CD4-positive, alpha-beta T cell treated with Interleukin-6 for 4 hours (primary cell): ENCODE measurements around the gene GLIS1.

Source experiments
- DNase-seq: peaks from one replicate; pipeline ENCODE4 v3.0.0-alpha.2; 2020; ENCODE audit warnings: mixed read lengths

GLIS1 gene

DNA sequence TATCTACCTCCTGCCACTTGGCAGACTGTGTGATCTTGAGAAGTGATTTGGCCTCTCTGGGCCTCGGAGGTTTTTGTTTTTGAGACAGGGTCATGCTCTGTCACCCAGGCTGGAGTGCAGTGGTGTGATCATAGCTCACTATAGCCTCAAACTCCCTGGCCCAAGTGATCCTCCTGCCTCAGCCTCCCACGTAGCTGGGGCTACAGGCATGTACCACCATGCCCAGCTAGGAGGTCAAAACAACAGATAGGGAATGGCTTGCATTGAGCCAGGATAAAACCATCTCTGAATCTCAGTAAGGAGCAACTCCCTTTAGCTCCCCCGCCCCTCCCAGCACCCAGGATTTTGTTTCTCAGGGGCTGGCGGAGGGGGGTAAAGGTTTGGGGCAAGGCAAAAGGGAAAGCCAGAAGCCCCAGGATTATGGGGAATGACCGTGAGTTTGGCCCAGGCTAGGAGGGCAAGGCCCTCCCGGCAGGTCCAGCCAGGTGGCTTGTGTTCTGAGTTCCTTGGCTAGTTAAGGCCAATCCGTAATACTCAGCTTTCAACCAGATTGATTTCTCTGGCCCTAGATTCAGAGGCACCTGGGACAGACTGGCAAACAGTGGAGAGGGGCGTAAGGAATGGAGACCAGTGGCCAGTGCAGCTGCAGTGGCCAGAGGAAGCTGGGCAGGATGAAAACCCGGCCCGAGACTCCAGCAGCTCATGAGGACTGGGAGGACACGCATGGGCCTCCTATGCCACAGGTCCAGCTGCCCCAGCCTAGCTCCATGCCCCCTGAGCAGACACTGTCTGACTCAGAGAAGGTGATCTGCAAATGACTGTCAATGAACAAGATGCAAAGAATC is 149.7 kb downstream of the GLIS1 start:
- no peak for DNase-seq

DNA sequence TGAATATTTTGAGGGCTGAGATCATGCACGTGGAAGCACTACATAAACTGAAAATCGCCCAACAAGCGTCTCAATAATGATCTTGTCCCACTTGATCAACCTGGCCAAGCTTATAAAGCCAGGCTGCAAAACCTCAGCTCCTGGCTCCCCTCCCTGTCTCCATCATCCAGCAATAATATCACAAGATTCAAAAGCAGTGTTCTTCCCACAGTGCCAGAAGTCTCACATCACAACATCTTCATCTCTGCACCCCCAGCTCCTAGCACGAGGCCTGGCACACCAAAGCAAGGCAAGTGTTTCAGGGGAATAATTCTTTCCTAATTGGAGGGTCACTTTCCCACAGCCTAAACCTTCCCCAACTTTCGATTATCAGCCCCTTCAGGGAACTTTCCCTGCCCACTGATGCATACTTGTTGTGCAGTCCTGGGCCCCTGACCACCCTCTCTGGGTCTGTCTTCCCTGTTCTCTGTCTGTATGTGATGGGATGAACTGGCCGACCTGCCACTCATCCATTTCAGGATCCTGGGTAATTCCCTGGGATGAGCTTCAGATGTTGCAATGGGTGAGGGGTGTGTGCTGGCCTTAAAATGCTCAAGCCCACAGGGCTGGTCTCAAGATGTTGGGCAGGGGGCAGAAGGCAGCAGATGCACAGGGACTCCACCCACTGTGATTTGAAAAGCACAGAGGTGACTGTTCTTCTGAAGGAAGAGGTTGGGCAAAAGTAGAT is 150.7 kb downstream of the GLIS1 start:
- DNase-seq: no peak

- no peak for DNase-seq
These were observed 151.5 kb downstream of the GLIS1 start for GRCh38 chr1:53587252-53587988.

GRCh38 chr1:53586765-53587164 is 152.2 kb downstream of the GLIS1 start:
- no peak for DNase-seq

DNA sequence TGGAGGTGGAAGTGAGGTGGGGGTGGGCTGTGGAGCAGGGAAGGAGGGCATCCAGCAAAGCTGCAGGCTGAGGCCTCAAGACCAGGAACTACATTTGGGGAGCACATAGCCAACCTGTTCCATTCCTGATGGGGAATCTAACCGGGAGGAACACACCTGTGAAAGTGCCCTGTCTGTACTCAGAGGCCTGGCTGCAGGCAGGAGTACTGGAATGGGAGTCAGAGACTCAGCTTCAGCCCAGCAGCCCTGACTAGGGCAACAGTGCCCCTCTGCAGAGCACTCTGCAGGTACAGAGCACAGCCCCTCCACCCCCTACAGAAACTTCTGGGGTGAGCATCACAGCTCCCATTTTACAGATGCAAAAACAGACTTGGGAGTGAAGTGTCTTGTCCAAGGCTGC is 153.4 kb downstream of the GLIS1 start:
- no peak for DNase-seq

GRCh38 chr1:53585129-53585528 is 153.8 kb downstream of the GLIS1 start:
- peak; percentile 20 for DNase-seq

GRCh38 chr1:53584777-53585107 is 154.2 kb downstream of the GLIS1 start:
- DNase-seq: no peak

GRCh38 chr1:53583868-53584776 is 154.8 kb downstream of the GLIS1 start:
- DNase-seq: no peak

GRCh38 chr1:53583021-53583867 is 155.7 kb downstream of the GLIS1 start:
- DNase-seq: no peak

GRCh38 chr1:53582211-53583020 is 156.5 kb downstream of the GLIS1 start:
- peak; percentile 10 for DNase-seq

GRCh38 chr1:53581476-53581875 is 157.5 kb downstream of the GLIS1 start:
- DNase-seq: no peak

GRCh38 chr1:53580739-53581475 is 158.1 kb downstream of the GLIS1 start:
- DNase-seq: no peak

- no peak for DNase-seq
These were observed 159.0 kb downstream of the GLIS1 start for GRCh38 chr1:53580009-53580400.

- DNase-seq: no peak
These were observed 159.5 kb downstream of the GLIS1 start for GRCh38 chr1:53579221-53580008.

GRCh38 chr1:53578358-53578757 is 160.6 kb downstream of the GLIS1 start:
- no peak for DNase-seq

DNA sequence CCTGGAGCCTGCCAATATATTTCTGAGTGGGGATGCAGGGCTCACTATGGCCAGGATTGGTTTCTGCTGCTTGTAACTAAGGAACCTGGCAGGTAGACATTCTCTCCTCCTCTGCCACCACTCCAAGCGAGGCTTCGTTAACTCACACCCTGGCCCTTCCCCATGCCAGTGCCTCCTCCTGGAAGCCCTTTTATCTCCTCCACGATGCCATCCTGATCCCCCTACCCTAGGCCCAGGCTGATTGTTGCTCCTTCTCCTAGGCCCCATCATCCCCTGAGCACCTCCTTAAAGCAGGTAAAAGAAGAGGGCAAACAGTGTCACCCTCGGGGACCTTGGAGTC is 161.2 kb downstream of the GLIS1 start:
- DNase-seq: no peak

DNA sequence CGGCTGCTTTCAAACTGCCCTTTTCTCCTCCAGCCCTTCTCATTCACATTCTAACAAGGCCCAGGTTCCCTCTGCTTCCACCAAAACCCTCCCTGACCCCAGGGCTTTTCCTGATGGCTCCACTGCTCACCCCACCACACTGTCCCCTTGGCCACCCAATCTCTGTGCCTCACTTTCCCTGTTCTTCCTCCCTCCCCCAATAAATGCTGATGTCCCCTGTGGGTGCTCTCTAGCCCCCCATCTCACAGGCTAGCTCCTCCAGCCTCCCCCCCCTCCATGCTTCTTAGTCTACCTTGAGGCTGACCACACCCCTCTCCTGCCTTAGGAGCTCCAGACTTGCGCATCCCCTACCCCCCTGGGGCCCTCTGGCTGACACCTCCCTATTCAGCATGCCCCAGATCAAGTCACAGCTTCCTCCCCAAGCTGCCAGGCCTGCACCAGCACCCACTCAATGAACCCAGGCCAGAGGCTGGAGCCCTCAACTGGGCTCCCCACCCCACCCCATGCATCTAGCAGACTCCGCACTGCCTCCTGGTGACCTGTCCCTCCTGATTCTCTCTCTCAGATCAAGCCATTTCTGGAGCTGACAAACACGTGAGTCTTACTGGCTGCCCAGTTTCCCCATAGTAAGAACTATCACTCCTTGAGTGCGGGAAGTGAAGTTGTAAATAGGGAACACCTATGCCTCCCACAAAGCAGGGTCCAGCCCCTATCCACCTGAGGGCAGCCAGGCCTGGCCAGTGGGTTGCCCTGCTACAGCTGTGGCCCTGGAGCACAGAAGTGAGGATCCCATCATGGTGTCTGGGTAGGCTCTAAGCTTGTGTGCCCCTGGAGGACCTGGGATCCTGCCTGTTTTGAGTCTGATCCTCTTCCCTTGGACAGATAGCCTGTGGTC is 161.9 kb downstream of the GLIS1 start:
- DNase-seq: no peak

DNA sequence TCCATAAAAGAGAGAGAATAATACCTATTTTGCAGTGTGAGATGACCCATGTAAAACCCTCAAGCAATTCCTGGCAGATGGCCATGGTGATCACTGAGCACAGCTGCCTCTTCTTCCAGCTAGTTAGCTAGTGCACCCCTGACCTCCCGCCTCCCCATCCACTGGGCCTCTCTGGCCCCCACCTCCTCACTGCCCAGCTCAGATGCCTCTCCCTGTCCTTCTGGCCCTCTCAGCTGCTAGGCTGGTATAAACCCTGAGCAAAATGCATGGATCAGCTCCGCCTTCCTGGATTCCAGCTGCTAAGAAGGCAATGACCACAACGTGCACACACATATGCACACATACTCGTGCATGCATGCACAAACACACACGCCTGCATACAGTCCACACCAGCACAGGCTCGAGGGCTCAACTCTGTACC is 162.6 kb downstream of the GLIS1 start:
- no peak for DNase-seq
